GM12875 (cell line): Measurements from ENCODE around the gene NSG2.

Experiments
- H3K4me3 ChIP-seq: one replicate; pipeline ENCODE4 v1.5.1; 2011; ENCODE audit warnings: low read depth, low read length, control low read depth
- CTCF ChIP-seq: IDR thresholded peaks from 2 replicates; pipeline ENCODE4 v1.5.1; 2011; ENCODE audit warnings: low read depth, mild to moderate bottlenecking, control low read depth, inconsistent platforms, low read length, moderate library complexity, borderline replicate concordance; ENCODE audit not compliant: insufficient read depth

The NSG2 gene

GRCh38 chr5:174046558-174046957 is 1.1 kb downstream of the NSG2 start:
- no peak overlapping the region for H3K4me3 ChIP-seq
- no peak for TF ChIP-seq CTCF

- H3K4me3 ChIP-seq: no peak overlapping the region
- TF ChIP-seq CTCF: no peak
Observed at GRCh38 chr5:174047472-174048099, 2.1 kb downstream of the NSG2 start.

DNA sequence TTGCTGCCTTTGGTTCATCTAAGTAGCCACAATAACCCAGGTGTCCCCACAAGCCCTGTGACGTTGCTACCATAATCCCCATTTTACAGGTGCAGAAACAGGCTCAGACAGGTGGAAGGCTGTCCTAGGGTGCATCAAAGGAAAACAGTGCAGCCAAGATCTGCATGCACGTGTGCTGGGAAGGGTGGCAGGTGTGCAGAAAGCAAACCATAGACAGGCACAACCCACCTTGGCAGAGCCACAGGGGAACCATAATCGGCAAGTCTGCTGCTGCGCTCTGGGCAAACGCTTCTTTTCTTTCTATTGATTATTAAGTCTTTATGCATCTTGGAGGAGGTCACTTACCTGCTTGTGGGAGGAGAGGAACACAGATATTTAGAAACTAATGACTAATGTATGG is 7.1 kb downstream of the NSG2 start:
- no peak overlapping the region for H3K4me3 ChIP-seq
- no peak for TF ChIP-seq CTCF

GRCh38 chr5:174053905-174054304 is 8.4 kb downstream of the NSG2 start:
- no peak for TF ChIP-seq CTCF
- no peak overlapping the region for H3K4me3 ChIP-seq

DNA sequence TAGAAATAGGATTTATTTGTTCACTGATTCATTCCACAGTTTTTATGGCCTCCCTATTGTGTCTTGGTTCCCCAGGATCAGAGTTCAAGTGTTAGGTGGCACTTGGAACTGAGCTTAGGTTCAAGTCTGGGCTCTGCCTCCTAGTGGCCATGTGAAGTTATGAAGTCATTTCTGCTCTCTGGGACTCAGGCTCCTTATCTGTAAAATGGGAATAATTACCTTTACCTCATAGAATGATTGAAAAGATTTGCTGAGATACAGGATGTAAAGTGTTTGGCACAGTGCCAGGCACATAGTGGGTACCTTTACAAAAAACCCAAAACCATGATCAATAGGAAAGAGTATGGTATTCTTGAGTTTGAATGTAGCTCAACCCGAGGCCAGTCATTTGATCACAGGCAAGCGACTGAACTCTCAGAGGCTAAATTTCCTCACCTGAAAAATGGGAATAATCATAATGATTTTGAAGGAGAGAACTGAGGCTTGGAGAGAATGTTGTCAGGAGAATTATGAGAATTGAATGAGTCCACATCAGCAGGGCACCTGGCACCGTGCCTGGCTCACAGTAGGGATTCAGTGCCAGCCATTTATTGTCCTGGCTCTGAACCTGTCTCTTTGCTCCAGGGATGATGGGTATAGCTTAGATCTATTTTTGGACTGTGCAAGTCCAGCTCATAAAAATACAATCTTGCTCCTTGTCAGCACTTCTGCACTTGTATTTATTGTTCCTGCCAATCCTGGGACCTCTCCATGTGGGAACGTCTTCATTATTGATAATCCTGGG is 10.8 kb downstream of the NSG2 start:
- TF ChIP-seq CTCF: peak; percentile 57; the same call in 1 of the 2 replicates

GRCh38 chr5:174057206-174057605 is 11.7 kb downstream of the NSG2 start:
- H3K4me3 ChIP-seq: no peak overlapping the region
- TF ChIP-seq CTCF: no peak

More for the DNA sequence above, 10.8 kb downstream of the NSG2 start:
- no peak overlapping the region for H3K4me3 ChIP-seq
